ENCODE measurements around the gene PPP2R2C.

GRCh38 chr4:6408263-6408662 lies 64.2 kb downstream of the PPP2R2C start:
- TF ChIP-seq, protein P1, sequence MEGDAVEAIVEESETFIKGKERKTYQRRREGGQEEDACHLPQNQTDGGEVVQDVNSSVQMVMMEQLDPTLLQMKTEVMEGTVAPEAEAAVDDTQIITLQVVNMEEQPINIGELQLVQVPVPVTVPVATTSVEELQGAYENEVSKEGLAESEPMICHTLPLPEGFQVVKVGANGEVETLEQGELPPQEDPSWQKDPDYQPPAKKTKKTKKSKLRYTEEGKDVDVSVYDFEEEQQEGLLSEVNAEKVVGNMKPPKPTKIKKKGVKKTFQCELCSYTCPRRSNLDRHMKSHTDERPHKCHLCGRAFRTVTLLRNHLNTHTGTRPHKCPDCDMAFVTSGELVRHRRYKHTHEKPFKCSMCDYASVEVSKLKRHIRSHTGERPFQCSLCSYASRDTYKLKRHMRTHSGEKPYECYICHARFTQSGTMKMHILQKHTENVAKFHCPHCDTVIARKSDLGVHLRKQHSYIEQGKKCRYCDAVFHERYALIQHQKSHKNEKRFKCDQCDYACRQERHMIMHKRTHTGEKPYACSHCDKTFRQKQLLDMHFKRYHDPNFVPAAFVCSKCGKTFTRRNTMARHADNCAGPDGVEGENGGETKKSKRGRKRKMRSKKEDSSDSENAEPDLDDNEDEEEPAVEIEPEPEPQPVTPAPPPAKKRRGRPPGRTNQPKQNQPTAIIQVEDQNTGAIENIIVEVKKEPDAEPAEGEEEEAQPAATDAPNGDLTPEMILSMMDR (conservative IDR thresholded peaks at IDR 0.05; ENCODE audit: low read length): no peak
- TF ChIP-seq EZH2phosphoT487 (IDR thresholded peaks at IDR 0.05; ENCODE audit: borderline replicate concordance): no peak
